NCI-H82 (cell line): ENCODE measurements around the gene RASD2.

Source experiments
- DNase-seq: peaks from one replicate; lab custom pipeline; 2025; lab: John Stamatoyannopoulos, UW

RASD2 gene

GRCh38 chr22:35582861-35583670, 42.4 kb downstream of the RASD2 start:
- DNase-seq = peak; percentile 81

GRCh38 chr22:35586771-35587170, 46.1 kb downstream of the RASD2 start:
- DNase-seq = no peak

- no peak for DNase-seq
Measured at GRCh38 chr22:35587447-35587870, 46.8 kb downstream of the RASD2 start.

GRCh38 chr22:35587896-35588295, 47.3 kb downstream of the RASD2 start:
- no peak for DNase-seq

GRCh38 chr22:35589071-35589755, 48.6 kb downstream of the RASD2 start:
- no peak for DNase-seq

- DNase-seq = no peak
Measured at GRCh38 chr22:35589756-35590093, 49.1 kb downstream of the RASD2 start.

GRCh38 chr22:35590634-35591295, 50.1 kb downstream of the RASD2 start:
- DNase-seq = no peak

- DNase-seq = no peak
Measured at GRCh38 chr22:35591714-35592417, 51.2 kb downstream of the RASD2 start.

- no peak for DNase-seq
Measured at GRCh38 chr22:35592418-35592967, 51.9 kb downstream of the RASD2 start.

GRCh38 chr22:35593071-35593890, 52.6 kb downstream of the RASD2 start:
- no peak for DNase-seq

- no peak for DNase-seq
Measured at GRCh38 chr22:35593891-35594470, 53.4 kb downstream of the RASD2 start.

- no peak for DNase-seq
Measured at GRCh38 chr22:35594686-35595085, 54.1 kb downstream of the RASD2 start.

GRCh38 chr22:35596821-35597220, 56.2 kb downstream of the RASD2 start:
- DNase-seq = no peak

- no peak for DNase-seq
Measured at GRCh38 chr22:35597692-35598395, 57.2 kb downstream of the RASD2 start.

GRCh38 chr22:35598396-35598710, 57.7 kb downstream of the RASD2 start:
- no peak for DNase-seq

- no peak for DNase-seq
Measured at GRCh38 chr22:35599364-35599763, 58.7 kb downstream of the RASD2 start.

GRCh38 chr22:35600476-35600875, 59.8 kb downstream of the RASD2 start:
- DNase-seq = no peak

GRCh38 chr22:35601013-35601580, 60.5 kb downstream of the RASD2 start:
- no peak for DNase-seq

- DNase-seq = no peak
Measured at GRCh38 chr22:35601743-35602615, 61.3 kb downstream of the RASD2 start.
